Hepatocyte (in vitro differentiated cells): Measurements from ENCODE around the gene CTNNAL1. TPM values are rescaled to one million over a fixed set of nuclear protein-coding genes. Genes with fewer than 3 reads are reported as not detected.

Experiments
- DNase-seq: peaks from one replicate; pipeline ENCODE4 v3.0.0-alpha.2; 2016; ENCODE audit warnings: low spot score
- H2AFZ ChIP-seq: fragments of 200-600 bp; sonication (generic); 2 replicates; pipeline ENCODE4 v1.6.0; 2016; ENCODE audit warnings: antibody characterized with exemption, mild to moderate bottlenecking
- H3K27ac ChIP-seq: fragments of 200-600 bp; sonication (generic); 2 replicates; pipeline ENCODE4 v1.5.1; 2016; ENCODE audit warnings: mild to moderate bottlenecking
- H3K27me3 ChIP-seq: fragments of 200-600 bp; sonication (generic); 2 replicates; pipeline ENCODE4 v1.6.1; 2016
- H3K36me3 ChIP-seq: fragments of 200-600 bp; sonication (generic); replicated peaks from 2 replicates; pipeline ENCODE4 v1.5.1; 2016; ENCODE audit warnings: low read depth; ENCODE audit not compliant: insufficient read depth
- H3K4me1 ChIP-seq: fragments of 200-600 bp; sonication (generic); 2 replicates; pipeline ENCODE4 v1.5.1; 2016; ENCODE audit warnings: mild to moderate bottlenecking, moderate library complexity; ENCODE audit not compliant: insufficient read depth
- H3K4me2 ChIP-seq: fragments of 200-600 bp; sonication (generic); 2 replicates; pipeline ENCODE4 v1.6.0; 2016
- H3K4me3 ChIP-seq: fragments of 200-600 bp; sonication (generic); 2 replicates; pipeline ENCODE4 v1.5.1; 2016; ENCODE audit warnings: mild to moderate bottlenecking
- H3K79me2 ChIP-seq: fragments of 200-600 bp; sonication (generic); 2 replicates; pipeline ENCODE4 v1.6.0; 2017; ENCODE audit warnings: mild to moderate bottlenecking
- H3K9me2 ChIP-seq: fragments of 200-600 bp; sonication (generic); replicated peaks from 2 replicates; pipeline ENCODE4 v1.6.0; 2017; ENCODE audit warnings: mild to moderate bottlenecking; ENCODE audit not compliant: insufficient read depth
- H3K9me3 ChIP-seq: fragments of 200-600 bp; sonication (generic); 2 replicates; pipeline ENCODE4 v1.5.1; 2016; ENCODE audit warnings: low read depth, mild to moderate bottlenecking
- H4K20me1 ChIP-seq: fragments of 200-600 bp; sonication (generic); 2 replicates; pipeline ENCODE4 v1.6.0; 2016; ENCODE audit warnings: mild to moderate bottlenecking; ENCODE audit not compliant: insufficient read depth, poor library complexity, severe bottlenecking
- CTCF ChIP-seq: fragments of 200-600 bp; sonication (generic); IDR thresholded peaks from 2 replicates; pipeline ENCODE4 v1.5.1; 2016; ENCODE audit warnings: antibody characterized with exemption, mild to moderate bottlenecking; ENCODE audit not compliant: poor library complexity
- EZH2 ChIP-seq: fragments of 200-600 bp; sonication (generic); IDR thresholded peaks from 2 replicates; pipeline ENCODE4 v1.6.1; 2016; ENCODE audit warnings: antibody characterized with exemption, mild to moderate bottlenecking, borderline replicate concordance
- EZH2phosphoT487 ChIP-seq: fragments of 200-600 bp; sonication (generic); IDR thresholded peaks from one replicate; pipeline ENCODE4 v1.6.1; 2018; ENCODE audit warnings: antibody characterized with exemption, mild to moderate bottlenecking, low read depth, moderate library complexity; ENCODE audit not compliant: unreplicated experiment, severe bottlenecking
- WGBS: methylation state at CpG from one replicate; pipeline ENCODE4 v1.1.6; 2016; ENCODE audit warnings: low lambda C conversion rate; ENCODE audit errors: missing lambda C conversion rate; 5-methylcytosine and 5-hydroxymethylcytosine counted together
- polyA plus RNA-seq: library from polyadenylated mRNA; unstranded; fragments of >200 nt; fragmentation: Nextera tagmentation; extraction: Ambion mirVana; gene quantifications from 2 replicates; pipeline ENCODE4 v1.2.1, GENCODE V29; 2016
- total RNA-seq: library from RNA; depleted of rRNA; stranded (reverse); fragments of >200 nt; gene quantifications from 2 replicates; pipeline ENCODE4 v1.2.3, GENCODE V29; 2014

Gene CTNNAL1
- total and polyA plus RNA-seq, 2 experiments from 2014 or later, result 54.5 to 57.4 TPM

GRCh38 chr9:108905494-108905893, 107.8 kb downstream of the CTNNAL1 start:
- no peaks in the 10 kb centered on the region for H3K27me3 ChIP-seq
- H3K9me2 ChIP-seq, result no peaks in the 10 kb centered on the region
- H3K4me2 ChIP-seq, result no peak overlapping the region
- H3K4me3 ChIP-seq, result no peak overlapping the region
- no peaks in the 10 kb centered on the region for H3K36me3 ChIP-seq
- H3K4me1 ChIP-seq, result no peaks in the 10 kb centered on the region
- H3K9me3 ChIP-seq, result no peaks in the 10 kb centered on the region
- TF ChIP-seq EZH2phosphoT487 (no peak), EZH2 (no peak), CTCF (no peak)
- 84% methylated on average over 2 of the region's 2 CpGs for WGBS
- H3K79me2 ChIP-seq, result no peaks in the 10 kb centered on the region
- no peak for DNase-seq
- H2AFZ ChIP-seq, result no peak overlapping the region
- H4K20me1 ChIP-seq, result no peaks in the 10 kb centered on the region
- H3K27ac ChIP-seq, result no peak overlapping the region

GRCh38 chr9:108904161-108904560, 109.1 kb downstream of the CTNNAL1 start:
- Histone ChIP-seq H3K27me3 (no peaks in the 10 kb centered on the region), H4K20me1 (no peaks in the 10 kb centered on the region), H3K4me2 (no peak overlapping the region), H3K36me3 (no peaks in the 10 kb centered on the region), H3K27ac (no peak overlapping the region), H3K79me2 (no peaks in the 10 kb centered on the region), H3K4me1 (no peaks in the 10 kb centered on the region), H3K4me3 (no peak overlapping the region), H3K9me2 (no peaks in the 10 kb centered on the region), H3K9me3 (no peaks in the 10 kb centered on the region), H2AFZ (no peak overlapping the region)
- WGBS, result 99% methylated on average over 3 of the region's 3 CpGs
- no peak for DNase-seq
- TF ChIP-seq EZH2, result no peak
- TF ChIP-seq EZH2phosphoT487, result no peak
- TF ChIP-seq CTCF, result no peak

GRCh38 chr9:108903420-108904103, 109.7 kb downstream of the CTNNAL1 start:
- WGBS, result 85% methylated on average over 2 of the region's 2 CpGs

More at GRCh38 chr9:108903420-108904103, 109.7 kb downstream of the CTNNAL1 start:
- H3K27me3 ChIP-seq, result no peaks in the 10 kb centered on the region
- TF ChIP-seq CTCF (no peak), EZH2phosphoT487 (no peak), EZH2 (no peak)
- H3K4me2 ChIP-seq, result no peak overlapping the region
- H3K4me1 ChIP-seq, result no peaks in the 10 kb centered on the region
- H3K79me2 ChIP-seq, result no peaks in the 10 kb centered on the region
- H3K27ac ChIP-seq, result no peak overlapping the region
- DNase-seq, result no peak
- H3K9me3 ChIP-seq, result no peaks in the 10 kb centered on the region
- H3K9me2 ChIP-seq, result no peaks in the 10 kb centered on the region
- no peaks in the 10 kb centered on the region for H3K36me3 ChIP-seq
- H4K20me1 ChIP-seq, result no peaks in the 10 kb centered on the region
- H2AFZ ChIP-seq, result no peak overlapping the region
- no peak overlapping the region for H3K4me3 ChIP-seq
